Endometrial microvascular endothelial cells (primary cell): Measurements from ENCODE around the gene PLA2G4E. TPM values are rescaled to one million over a fixed set of nuclear protein-coding genes. Genes with fewer than 3 reads are reported as not detected.

Experiments
- in situ Hi-C: cut with HindIII; loops from 2 replicates; pipeline ENCODE4 v1.10.0; 2017; ENCODE audit warnings: low sequenced_read_pairs, low pct_unique_long_range_greater_than_20kb; ENCODE audit errors: inconsistent ontology term
- total RNA-seq: library from RNA; depleted of rRNA; stranded (reverse); fragments of >200 nt; gene quantifications from one replicate; pipeline ENCODE4 v1.2.3, GENCODE V29; 2015; ENCODE audit errors: inconsistent ontology term

Gene PLA2G4E
- total RNA-seq, 1 donor from 2014 or later = not detected

DNA sequence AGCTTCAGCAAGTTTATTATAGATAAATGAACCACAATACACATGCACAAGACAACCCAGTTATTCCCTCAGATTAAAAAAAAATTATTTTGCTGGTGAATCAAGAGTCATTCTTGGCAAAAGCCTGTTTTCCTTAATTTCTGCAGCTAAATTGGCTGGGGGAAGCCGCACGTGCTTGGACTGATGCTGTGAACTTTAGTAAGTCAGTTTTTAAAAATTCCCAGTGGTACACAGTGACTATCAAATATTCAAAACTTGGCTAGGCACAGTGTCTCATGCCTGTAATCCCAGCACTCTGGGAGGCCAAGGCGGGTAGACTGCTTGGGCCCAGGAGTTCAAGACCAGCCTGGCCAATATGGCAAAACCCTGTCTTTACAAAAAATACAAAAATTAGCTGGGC is 72.4 kb downstream of the PLA2G4E start:
- in situ Hi-C loops = no loop called here

DNA sequence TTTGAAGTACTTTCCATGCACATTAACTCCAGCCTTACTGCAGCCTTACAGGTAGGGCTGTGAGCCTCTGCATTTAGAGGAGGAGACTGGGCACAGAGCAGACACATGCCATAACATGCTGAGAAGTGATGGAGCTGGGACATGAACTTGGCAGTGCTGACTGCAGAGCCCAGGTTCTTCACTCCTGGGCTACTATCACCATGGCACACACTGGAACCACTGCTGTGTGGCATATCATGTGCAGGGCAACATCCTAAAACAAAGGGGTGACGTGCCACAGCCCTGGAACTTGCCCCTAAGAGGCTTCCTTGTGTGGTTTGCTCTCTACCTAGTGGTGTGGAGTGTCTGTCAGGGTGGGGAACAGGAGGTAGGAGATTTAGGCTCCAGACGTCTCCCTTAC is 73.9 kb downstream of the PLA2G4E start:
- in situ Hi-C loops = no loop called here

- in situ Hi-C loops = no loop called here
These were observed 75.1 kb downstream of the PLA2G4E start for GRCh38 chr15:41945731-41946130.

DNA sequence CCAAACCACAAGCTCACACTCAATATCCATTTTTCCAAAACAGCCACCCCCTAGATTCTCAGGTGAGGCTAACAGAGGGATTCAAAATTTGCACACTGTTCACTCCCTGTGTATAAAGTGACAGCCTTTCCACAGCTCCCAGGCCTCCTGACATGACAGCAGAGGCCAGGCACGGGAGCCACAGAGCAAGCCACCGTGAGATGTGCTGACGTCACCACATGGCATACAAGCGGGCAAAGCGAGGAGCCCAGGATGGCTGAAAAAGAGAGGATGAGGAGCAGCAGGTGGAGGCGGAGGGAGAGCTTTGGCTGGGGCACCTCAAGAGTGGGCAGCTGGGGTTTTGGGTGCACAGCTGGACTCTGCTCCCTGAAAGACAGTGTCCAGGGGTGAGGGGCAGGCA is 75.6 kb downstream of the PLA2G4E start:
- in situ Hi-C loops = no loop called here

GRCh38 chr15:41944313-41944940 is 76.4 kb downstream of the PLA2G4E start:
- in situ Hi-C loops = no loop called here

GRCh38 chr15:41943543-41944312 is 77.1 kb downstream of the PLA2G4E start:
- in situ Hi-C loops = no loop called here

GRCh38 chr15:41942886-41943285 is 78.0 kb downstream of the PLA2G4E start:
- in situ Hi-C loops = no loop called here

DNA sequence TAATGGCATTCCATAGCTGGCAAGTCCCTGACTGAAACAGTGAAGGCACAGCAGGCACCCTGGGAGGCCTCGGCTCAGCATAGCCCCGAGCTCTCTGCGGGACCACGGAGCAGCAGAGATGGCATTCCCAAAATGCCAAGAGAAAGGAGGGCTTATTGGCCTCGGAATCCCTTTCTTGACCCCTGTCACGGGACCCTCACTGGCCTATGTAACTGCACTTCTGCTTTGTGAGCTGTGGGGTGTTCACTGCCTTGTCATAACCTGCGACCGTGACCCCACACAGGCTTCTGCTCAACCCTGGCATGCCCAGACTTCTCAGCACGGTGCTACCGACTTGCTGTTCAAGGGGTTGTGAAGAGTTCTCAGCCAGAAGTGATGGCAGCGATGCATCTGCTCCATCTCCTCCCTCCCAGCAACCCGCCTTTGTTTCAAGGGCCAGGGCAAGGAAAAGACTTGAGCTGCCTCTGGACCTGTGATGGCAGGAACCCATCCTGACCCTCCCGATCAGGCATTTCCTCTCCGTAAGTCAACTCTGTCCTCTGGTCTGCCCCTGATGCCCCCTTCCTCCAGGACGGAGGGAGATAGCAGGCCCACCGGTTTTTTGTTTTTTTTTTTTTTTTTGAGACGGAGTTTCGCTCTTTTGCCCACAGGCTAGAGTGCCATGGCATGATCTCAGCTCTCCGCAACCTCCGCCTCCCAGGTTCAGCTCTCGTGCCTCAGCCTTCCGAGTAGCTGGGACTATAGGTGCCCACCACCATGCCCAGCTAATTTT is 79.0 kb downstream of the PLA2G4E start:
- in situ Hi-C loops = no loop called here

DNA sequence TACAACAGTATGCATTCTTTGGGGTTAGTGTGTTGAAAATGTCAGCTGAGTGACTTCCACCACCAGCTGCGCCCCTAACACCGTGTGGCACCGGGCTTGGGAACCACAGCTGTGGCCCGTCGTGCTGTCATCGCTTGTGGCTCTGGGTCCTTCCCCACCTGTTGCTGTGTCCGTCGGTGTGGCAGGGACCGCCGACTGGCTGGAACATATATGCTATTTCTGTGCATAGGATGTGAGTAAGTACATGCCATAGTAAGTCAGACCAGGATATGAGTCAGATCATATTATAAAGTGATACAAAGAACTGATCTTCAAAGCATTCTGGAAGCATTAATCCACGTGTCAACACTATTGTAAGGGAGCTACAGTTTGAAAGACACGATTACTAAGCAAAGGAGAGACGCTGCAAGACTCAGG is 80.4 kb downstream of the PLA2G4E start:
- in situ Hi-C loops = no loop called here

GRCh38 chr15:41939986-41940385 is 80.9 kb downstream of the PLA2G4E start:
- in situ Hi-C loops = no loop called here

DNA sequence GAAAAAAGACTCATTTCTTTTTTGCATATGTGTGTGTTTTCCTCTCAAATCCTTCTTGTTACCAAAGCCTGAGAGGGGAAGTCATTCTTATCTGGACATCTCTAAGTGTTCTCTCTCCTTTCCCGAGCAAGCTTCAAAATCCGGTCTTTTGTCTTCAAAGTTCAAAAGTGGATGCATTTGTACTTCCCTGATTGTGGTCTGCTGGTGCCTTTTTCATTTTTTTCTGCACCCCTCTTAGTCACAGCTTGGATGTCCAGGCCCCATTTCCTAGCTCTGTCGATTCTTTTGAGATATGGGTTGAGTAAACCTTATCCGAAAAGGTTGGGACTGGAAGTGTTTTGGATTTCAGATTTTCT is 83.3 kb downstream of the PLA2G4E start:
- in situ Hi-C loops = no loop called here

DNA sequence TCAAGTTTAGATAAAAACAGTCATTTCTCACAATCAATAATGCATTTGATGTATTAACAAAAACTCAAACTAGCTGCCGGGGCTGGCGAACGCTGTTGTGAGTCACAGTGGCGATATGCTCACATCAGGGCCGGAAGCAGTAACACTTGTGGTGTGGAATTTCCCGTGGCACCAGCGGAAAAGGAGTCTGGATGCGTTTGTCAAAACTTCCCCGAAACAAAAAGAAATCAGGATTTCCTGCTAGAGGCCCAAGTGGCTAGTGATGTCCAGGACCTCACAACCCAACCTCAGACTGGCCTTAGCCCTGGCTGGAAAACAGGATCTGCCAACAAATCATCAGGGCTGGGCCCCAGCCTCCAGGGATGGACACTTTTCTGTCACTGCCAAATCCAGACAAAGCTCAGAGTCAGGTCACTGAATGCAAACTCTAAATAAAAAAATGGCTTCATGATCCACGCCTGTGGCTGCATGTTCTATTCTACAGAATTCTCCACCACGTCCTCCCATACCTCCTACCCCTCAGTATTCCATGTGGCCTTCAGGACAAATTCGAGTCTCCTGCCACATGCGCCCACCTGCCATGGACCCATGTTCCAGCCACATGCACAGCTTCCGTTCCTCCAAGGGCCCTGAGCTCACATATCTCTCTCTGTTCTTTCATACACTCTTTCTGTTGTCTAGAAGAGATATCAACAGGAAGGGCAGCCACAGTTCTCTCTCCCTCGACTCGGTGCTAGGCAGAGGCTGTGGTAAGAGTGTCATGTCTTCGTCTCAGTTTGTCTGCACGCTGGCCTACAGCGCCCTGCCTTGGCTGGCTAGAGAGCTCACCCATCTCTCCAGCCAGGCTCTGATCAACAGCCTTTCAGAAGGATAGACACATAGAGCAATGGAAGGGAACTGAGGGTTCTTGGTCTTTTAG is 83.9 kb downstream of the PLA2G4E start:
- in situ Hi-C loops = no loop called here

- in situ Hi-C loops = no loop called here
These were observed 84.7 kb downstream of the PLA2G4E start for GRCh38 chr15:41936155-41936554.

DNA sequence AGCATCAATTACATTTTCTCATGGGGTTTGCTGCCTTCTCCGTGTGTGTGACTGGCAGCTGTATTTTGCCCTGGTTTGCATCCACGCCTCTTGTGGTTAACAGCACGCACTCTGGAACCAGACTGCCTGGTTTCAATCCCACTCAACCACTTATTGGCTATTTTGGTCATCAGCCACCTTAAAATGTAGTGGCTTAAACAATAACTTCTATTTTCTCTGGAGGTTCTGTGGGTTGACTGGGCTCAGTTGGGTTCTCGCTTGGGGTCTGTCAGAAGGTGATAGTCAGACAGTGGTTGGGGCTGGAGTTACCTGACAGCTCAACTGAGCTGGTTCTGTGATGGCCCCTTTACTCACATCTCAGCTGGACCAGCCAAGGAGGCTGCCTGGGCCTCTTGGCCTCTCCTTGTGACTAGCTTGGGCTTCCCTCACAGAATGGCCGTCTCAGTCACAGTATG is 85.2 kb downstream of the PLA2G4E start:
- in situ Hi-C loops = no loop called here

DNA sequence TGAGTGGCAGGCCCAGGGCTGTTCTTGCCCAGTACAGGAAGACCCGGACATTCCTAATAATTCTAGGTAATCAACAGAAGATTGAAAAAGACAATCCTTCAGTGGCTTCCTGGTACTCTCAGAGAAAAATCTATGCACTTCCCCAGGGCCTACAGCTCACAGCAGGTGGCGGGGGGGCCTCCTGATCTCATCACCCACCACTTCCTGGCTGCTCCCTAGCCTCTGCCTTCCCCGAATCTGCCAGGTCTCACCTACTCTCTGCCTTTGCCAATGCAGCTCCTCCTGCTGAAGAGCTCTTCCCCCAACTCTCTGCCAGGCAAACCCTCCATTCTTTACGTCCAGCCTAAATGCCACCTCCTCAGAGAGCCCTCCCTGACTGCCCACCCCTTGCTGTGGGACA is 86.0 kb downstream of the PLA2G4E start:
- in situ Hi-C loops = no loop called here

- in situ Hi-C loops = no loop called here
These were observed 87.1 kb downstream of the PLA2G4E start for GRCh38 chr15:41933771-41934170.

DNA sequence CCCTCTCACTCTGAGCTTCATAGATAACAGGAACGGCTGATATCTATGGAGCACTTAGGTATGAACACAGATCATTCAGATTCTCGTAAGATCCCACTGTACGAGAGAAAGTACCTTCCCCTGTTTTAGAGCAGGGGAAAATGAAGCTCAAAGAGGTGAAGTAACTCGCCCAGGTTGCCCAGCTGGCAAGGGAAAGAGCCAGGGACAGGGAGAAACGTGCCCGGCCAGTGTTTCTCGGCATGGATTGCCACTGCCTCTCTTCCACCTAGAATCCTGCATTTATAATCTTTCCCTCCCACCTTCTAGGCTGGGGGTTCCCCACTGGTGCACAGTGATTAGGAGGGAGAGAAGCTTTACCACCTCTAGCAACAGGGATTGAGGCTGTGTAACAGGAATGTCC is 87.5 kb downstream of the PLA2G4E start:
- in situ Hi-C loops = no loop called here

DNA sequence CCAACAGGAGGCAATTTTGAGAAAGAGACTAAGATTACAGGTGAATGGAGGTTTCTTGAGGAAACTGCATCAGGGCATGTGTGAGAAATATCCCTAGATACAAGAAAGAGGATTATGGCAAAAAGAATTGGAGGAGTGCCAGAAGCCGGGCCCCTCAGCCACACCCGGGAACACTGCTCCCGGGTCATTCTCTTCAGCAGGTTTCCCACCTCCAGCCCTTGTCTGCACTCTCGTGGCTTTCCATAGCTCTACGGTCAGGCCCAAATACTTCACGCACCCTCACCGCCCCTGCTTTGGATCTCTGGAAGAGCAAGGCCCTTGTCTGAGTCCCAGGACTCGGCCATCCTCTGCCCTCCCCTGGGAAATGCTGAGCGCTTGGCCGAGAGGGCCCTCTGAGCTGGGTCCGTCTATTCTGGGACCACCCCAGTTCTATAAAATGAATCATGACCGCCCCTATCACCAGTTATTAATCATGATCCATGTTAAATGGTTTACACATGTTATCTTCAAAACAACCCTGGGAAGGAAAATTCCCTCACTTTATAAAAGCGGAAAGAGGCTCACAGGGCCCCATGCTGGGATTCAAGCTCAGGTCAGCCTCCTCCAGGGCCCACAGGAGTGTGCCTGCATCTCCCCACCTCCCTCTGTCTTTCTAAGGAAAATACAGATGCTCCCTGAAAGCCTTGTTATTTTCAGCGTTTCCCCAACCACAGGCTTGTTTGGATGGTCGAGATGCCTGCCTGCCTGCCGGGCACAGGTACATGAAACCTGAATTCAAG is 88.1 kb downstream of the PLA2G4E start:
- in situ Hi-C loops = no loop called here
